Breast epithelium (tissue), 3 donors: ENCODE data around the gene POLR3B.
"Not testable (repeated sequence)": the region's sequence is repeated elsewhere in the genome, so short reads cannot be mapped to it uniquely, and the experiment has no call there.

ENCODE experiments used
- POLR2A ChIP-seq: fragments of 450-650 bp; IDR thresholded peaks from one replicate; pipeline ENCODE4 v1.6.1; 2016; ENCODE audit warnings: antibody characterized with exemption, mild to moderate bottlenecking, moderate library complexity
- TF ChIP-seq, protein P1 (sequence below), 3 donors: fragments of 450-650 bp; IDR thresholded peaks; one replicate each; pipeline ENCODE4 v1.5.1; 2016 to 2017; ENCODE audit warnings: antibody characterized with exemption in 3 of 3, mild to moderate bottlenecking in 3 of 3, moderate library complexity in 3 of 3

DNA sequence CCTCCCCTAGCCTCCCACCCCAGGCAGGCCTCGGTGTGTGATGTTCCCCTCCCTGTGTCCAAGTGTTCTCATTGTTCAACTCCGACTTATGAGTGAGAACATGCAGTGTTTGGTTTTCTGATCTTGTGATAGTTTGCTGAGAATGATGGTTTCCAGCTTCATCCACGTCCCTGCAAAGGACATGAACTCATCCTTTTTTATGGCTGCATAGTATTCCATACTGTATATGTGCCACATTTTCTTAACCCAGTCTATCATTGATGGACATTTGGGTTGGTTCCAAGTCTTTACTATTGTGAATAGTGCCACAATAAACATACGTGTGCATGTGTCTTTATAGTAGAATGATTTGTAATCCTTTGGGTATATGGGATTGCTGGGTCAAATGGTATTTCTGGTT lies 108.1 kb downstream of the POLR3B start:
- not testable (repeated sequence) for TF ChIP-seq POLR2A
- TF ChIP-seq, protein P1, sequence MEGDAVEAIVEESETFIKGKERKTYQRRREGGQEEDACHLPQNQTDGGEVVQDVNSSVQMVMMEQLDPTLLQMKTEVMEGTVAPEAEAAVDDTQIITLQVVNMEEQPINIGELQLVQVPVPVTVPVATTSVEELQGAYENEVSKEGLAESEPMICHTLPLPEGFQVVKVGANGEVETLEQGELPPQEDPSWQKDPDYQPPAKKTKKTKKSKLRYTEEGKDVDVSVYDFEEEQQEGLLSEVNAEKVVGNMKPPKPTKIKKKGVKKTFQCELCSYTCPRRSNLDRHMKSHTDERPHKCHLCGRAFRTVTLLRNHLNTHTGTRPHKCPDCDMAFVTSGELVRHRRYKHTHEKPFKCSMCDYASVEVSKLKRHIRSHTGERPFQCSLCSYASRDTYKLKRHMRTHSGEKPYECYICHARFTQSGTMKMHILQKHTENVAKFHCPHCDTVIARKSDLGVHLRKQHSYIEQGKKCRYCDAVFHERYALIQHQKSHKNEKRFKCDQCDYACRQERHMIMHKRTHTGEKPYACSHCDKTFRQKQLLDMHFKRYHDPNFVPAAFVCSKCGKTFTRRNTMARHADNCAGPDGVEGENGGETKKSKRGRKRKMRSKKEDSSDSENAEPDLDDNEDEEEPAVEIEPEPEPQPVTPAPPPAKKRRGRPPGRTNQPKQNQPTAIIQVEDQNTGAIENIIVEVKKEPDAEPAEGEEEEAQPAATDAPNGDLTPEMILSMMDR (IDR thresholded peaks at IDR 0.05) = not testable (repeated sequence)
